Subcutaneous abdominal adipose tissue (tissue), 5 donors: ENCODE data around the gene LRRC1.
"Not testable (repeated sequence)": the region's sequence is repeated elsewhere in the genome, so short reads cannot be mapped to it uniquely, and the experiment has no call there.

Experiments used
- H3K27ac ChIP-seq: one replicate; pipeline ENCODE4 v1.7.0; 2013; ENCODE audit warnings: low read depth, mild to moderate bottlenecking, inconsistent platforms, low read length, moderate library complexity
- H3K27me3 ChIP-seq, 5 donors: one replicate each; pipeline ENCODE4 v1.7.0; 2013; ENCODE audit warnings: low read length in 5 of 5, inconsistent platforms in 1 of 5; ENCODE audit not compliant: control insufficient read depth in 5 of 5, insufficient read depth in 4 of 5
- H3K36me3 ChIP-seq, 5 donors: one replicate each; pipeline ENCODE4 v1.7.0; 2013; ENCODE audit warnings: low read length in 5 of 5; ENCODE audit not compliant: control insufficient read depth in 5 of 5, insufficient read depth in 5 of 5
- H3K4me1 ChIP-seq, 5 donors: one replicate each; pipeline ENCODE4 v1.7.0; 2013; ENCODE audit warnings: low read length in 5 of 5, mild to moderate bottlenecking in 3 of 5, moderate library complexity in 1 of 5; ENCODE audit not compliant: control insufficient read depth in 5 of 5, insufficient read depth in 5 of 5
- H3K4me3 ChIP-seq, 5 donors: one replicate each; pipeline ENCODE4 v1.7.0; 2013; ENCODE audit warnings: low read length in 5 of 5, low read depth in 1 of 5
- H3K9ac ChIP-seq, 5 donors: one replicate each; pipeline ENCODE4 v1.7.0; 2013; ENCODE audit warnings: low read length in 5 of 5, mild to moderate bottlenecking in 4 of 5, moderate library complexity in 3 of 5
- H3K9me3 ChIP-seq, 5 donors: one replicate each; pipeline ENCODE4 v1.7.0; 2013; ENCODE audit warnings: low read length in 5 of 5; ENCODE audit not compliant: control insufficient read depth in 5 of 5
- donor health status: healthy.
- donor health status: healthy.
- donor health status: healthy.
- donor health status: healthy.
- donor health status: healthy.

The LRRC1 gene

DNA sequence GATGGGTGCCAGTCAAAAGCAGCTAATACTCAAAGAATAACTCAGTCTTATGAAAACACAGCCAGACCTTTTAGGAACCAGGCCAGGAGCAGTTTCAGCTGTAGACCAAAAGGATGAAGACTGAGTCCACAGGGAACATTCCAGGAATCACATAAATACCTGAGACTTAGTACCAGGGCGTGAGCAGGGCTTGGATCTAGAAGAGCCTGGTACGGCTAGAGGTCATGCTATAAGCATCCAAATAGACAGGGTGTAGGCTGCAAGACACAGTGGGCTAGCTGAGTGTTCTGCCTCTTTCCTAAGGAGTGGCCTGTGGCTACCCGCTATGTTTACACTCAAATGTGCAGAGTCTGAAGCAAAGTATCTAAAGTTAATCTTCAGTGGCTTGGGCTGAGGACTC is 29.5 kb upstream of the LRRC1 start:
- no peaks in the 10 kb centered on the region for H3K27me3 ChIP-seq
- H3K36me3 ChIP-seq, result no peaks in the 10 kb centered on the region
- H3K4me1 ChIP-seq, result no peaks in the 10 kb centered on the region
- H3K27ac ChIP-seq, result no peak overlapping the region
- H3K9ac ChIP-seq, result no peak overlapping the region
- H3K9me3 ChIP-seq, result no peaks in the 10 kb centered on the region
- H3K4me3 ChIP-seq, result no peak overlapping the region

DNA sequence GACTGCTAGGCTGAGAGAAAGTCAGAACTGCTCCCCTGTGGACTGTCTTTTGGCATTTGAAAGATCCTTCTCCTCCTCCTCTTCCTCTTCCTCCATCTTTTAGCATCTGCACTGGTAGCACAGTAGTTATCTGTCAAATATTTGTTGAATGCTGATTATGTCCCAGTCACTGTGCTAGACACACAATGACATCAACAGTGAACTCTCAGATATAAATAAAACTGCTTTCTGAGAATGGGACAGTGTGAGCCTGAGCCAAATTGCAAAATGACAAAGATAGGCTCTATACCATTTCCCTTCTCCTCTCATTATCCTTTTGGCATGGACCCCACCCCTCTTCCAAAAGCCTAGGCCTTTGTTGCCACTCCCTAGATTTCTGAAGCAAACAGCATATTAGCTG is 27.9 kb upstream of the LRRC1 start:
- H3K27ac ChIP-seq, result no peak overlapping the region
- H3K27me3 ChIP-seq, result no peaks in the 10 kb centered on the region

DNA sequence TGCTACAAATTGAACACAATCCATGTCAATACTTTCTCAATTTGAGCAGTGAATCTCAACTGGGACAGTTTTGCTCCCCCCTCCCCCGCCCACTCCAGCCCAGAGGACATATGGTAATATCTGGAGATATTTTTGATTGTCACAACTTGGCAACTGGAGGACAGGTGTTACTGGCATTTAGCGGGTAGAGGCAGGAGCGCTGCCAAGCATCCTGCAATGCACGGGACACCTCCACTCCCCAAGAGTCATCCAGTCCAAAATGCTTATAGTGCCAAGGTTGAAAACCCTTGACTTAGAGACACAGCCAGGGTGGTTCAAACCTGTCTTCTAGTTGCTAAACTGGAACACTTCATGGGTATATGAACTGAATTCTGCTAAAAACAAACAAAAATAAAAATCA is 26.9 kb upstream of the LRRC1 start:
- Histone ChIP-seq H3K4me3 (no peak overlapping the region), H3K36me3 (no peaks in the 10 kb centered on the region), H3K9ac (no peak overlapping the region), H3K27ac (no peak overlapping the region), H3K9me3 (no peaks in the 10 kb centered on the region), H3K4me1 (no peaks in the 10 kb centered on the region), H3K27me3 (no peaks in the 10 kb centered on the region)

More for the DNA sequence above, 27.9 kb upstream of the LRRC1 start:
- Histone ChIP-seq H3K9ac (no peak overlapping the region), H3K9me3 (no peaks in the 10 kb centered on the region), H3K4me3 (no peak overlapping the region), H3K4me1 (no peaks in the 10 kb centered on the region), H3K36me3 (no peaks in the 10 kb centered on the region)

DNA sequence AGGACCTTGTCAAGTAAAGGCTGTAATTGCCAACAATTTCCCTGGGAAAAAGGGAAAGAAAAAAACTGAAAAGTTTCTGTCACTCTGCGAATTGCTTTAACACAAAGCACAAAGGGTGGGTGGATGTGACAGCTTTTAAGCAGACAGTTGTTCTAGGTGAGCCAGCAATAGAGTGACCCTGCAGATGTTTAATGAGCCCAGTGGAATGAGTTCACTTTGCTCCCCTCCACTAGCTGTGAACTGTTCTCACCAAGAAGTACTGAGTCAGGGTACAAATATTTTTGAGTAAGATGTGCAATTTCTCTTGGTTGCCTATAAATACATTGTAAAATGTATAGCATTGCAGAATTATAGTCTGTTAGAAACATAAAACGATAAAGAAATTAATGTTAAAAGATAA is 26.2 kb upstream of the LRRC1 start:
- Histone ChIP-seq H3K27me3 (no peaks in the 10 kb centered on the region), H3K9ac (no peak overlapping the region), H3K27ac (no peak overlapping the region), H3K4me3 (no peak overlapping the region), H3K4me1 (peaks cover 0 to 3% (median 0%) of the 10 kb centered on the region in 5 donors), H3K9me3 (no peaks in the 10 kb centered on the region), H3K36me3 (no peaks in the 10 kb centered on the region)

DNA sequence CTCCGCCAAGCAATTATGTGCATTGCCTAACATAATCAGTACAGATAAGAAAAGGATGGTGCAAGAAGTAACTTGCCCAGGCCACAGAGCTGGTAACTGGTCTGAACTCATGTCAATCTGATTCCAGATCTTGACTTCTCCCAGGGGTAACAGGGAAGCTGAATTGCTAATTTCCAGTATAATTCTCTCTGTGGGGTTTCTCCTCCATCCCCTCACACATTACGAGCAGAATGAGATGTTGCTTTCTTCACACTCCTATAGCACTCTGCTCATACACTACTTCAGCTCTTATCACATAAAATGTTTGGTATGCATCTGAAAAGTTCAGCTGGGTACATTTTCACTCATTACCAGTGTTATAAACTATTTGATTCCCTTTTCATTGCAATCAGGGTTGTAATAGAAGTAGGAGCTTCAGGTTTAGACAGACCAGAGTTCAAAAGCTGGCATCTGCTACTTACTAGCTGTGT is 24.0 kb upstream of the LRRC1 start:
- H3K9me3 ChIP-seq, result no peaks in the 10 kb centered on the region
- H3K27ac ChIP-seq, result no peak overlapping the region
- no peak overlapping the region for H3K9ac ChIP-seq
- H3K36me3 ChIP-seq, result no peaks in the 10 kb centered on the region
- no peak overlapping the region for H3K4me3 ChIP-seq
- no peaks in the 10 kb centered on the region for H3K27me3 ChIP-seq
- H3K4me1 ChIP-seq, result peaks cover 0 to 3% (median 0%) of the 10 kb centered on the region in 5 donors

DNA sequence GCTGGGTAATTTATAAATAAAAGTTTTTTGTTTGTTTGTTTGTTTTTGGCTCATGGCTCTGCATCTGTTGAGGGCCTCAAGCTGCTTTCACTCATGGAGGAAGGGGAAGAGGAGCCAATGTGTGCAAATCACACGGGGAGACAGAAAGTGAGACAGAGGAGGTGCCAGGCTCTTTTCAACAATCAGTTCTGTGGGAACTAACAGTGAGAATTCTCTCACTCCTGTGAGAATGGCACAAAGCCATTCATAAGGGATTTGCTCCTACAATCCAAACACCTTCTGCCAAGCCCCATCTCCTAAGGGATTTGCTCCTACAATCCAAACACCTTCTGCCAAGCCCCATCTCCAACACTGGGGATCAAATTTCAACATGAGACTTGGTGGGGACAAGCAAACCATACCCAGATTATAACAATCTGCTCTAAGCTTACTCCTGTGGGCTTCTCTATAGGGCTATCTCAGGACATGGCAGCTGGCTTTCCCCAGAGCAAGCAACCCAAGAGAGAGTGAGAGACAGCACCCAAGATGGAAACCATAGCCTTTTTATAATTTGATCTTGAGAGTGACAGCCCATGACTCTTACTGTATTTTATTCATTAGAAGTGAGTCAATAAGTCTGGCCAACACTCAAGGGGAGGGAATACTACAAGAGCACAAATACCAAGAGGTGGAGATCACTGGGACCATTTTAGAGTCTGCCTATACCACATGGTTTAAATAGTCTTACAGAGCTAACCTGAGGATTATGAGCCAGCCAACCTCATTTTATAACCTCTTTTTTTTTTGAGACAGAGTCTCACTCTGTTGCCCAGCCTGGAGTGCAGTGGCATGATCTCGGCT is 22.8 kb upstream of the LRRC1 start:
- Histone ChIP-seq H3K4me1 (peaks cover 0 to 3% (median 0%) of the 10 kb centered on the region in 5 donors), H3K27ac (no peak overlapping the region), H3K36me3 (no peaks in the 10 kb centered on the region), H3K9me3 (no peaks in the 10 kb centered on the region), H3K9ac (no peak overlapping the region), H3K4me3 (no peak overlapping the region), H3K27me3 (no peaks in the 10 kb centered on the region)

DNA sequence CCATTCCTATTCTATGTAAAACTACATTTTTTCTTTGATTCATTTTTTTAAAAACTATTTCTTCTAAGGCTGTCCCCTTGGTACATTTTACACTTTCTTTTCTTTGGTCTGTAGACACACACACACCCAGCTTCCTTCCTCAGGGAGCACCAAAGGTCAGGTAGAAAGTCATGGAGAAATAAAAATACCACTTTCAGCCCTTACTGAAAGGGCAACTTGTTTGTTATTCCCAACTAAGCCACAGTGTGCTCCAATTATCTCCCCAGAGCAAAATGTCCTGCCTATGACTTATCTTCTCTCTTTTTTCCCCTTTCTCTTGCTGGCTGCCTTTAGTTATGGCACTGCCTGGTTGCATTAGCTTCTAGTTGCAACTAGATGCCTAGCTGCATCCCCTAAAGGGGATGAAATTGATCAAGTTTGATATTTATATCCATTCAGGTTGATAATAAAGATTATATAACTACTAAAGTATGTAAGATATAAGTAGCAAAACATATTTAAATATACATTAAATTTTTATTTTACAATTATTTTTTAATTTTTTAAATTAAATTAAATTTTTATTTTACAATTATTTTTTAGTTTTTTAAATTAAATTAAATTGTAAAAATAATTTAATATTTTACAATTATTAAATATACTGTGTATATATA is 21.6 kb upstream of the LRRC1 start:
- H3K9me3 ChIP-seq, result no peaks in the 10 kb centered on the region
- H3K4me3 ChIP-seq, result no peak overlapping the region
- no peaks in the 10 kb centered on the region for H3K36me3 ChIP-seq
- H3K4me1 ChIP-seq, result peaks cover 0 to 3% (median 0%) of the 10 kb centered on the region in 5 donors
- H3K9ac ChIP-seq, result no peak overlapping the region
- H3K27ac ChIP-seq, result no peak overlapping the region
- H3K27me3 ChIP-seq, result no peaks in the 10 kb centered on the region

DNA sequence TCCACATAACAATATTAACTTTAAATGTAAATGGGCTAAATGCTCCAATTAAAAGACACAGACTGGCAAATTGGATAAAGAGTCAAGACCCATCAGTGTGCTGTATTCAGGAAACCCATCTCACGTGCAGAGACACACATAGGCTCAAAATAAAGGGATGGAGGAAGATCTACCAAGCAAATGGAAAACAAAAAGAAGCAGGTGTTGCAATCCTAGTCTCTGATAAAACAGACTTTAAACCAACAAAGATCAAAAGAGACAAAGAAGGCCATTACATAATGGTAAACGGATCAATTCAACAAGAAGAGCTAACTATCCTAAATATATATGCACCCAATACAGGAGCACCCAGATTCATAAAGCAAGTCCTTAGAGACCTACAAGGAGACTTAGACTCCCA is 18.7 kb upstream of the LRRC1 start:
- H3K9ac ChIP-seq, H3K4me3 ChIP-seq, H3K36me3 ChIP-seq, H3K9me3 ChIP-seq, H3K27me3 ChIP-seq, H3K27ac ChIP-seq, H3K4me1 ChIP-seq: not testable (repeated sequence)

DNA sequence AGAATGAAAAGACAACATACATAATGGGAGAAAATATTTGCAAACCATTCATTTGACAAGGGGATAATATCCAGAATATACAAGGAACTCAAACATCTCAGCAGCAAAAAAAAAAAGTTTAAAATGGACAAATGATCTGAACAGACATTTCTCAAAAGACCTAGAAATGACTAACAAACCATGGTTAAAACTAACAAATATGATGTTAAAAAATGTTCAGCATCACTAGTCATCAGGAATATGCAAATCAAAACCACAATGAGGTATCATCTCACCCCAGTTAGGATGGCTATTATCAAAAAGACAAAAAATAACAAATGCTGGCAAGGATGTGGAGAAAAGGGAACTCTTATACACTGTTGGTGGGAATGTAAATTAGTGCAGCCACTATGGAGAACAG is 9.8 kb upstream of the LRRC1 start:
- H3K9ac ChIP-seq, H3K4me1 ChIP-seq, H3K27ac ChIP-seq, H3K4me3 ChIP-seq, H3K9me3 ChIP-seq, H3K36me3 ChIP-seq, H3K27me3 ChIP-seq: not testable (repeated sequence)

DNA sequence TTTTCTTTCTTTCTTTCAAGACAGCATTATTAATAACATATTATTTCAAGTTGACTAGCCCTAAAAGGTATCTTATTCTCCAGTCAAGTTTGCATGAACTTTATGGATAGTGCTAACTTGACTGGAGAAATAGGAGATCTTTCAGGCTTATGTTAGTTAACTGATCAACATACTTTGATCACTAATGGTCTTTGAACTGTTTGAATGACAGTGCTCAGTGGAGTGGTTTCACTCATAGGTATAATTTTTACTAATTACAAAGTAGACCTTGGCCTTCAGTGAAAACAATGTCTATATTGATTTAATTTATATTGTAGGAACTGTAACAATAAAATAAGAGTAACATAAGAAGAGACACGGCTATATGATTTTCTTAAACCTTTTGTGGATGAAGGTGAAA is 8.0 kb upstream of the LRRC1 start:
- Histone ChIP-seq H3K4me1 (no peaks in the 10 kb centered on the region), H3K9me3 (peaks cover 0 to 4% (median 0%) of the 10 kb centered on the region in 5 donors), H3K4me3 (no peak overlapping the region), H3K27me3 (peaks cover 0 to 2% (median 0%) of the 10 kb centered on the region in 5 donors), H3K9ac (no peak overlapping the region), H3K27ac (no peak overlapping the region), H3K36me3 (no peaks in the 10 kb centered on the region)
